Activated effector memory CD4-positive, alpha-beta T cell treated with Interleukin-2 at 50 U/mL for 16 hours (primary cell): ENCODE measurements around the gene MUC22.
"Not testable (repeated sequence)": the region's sequence is repeated elsewhere in the genome, so short reads cannot be mapped to it uniquely, and the experiment has no call there.

Source experiments
- DNase-seq: peaks from one replicate; pipeline ENCODE4 v3.0.0-alpha.2; 2020

MUC22 gene

DNA sequence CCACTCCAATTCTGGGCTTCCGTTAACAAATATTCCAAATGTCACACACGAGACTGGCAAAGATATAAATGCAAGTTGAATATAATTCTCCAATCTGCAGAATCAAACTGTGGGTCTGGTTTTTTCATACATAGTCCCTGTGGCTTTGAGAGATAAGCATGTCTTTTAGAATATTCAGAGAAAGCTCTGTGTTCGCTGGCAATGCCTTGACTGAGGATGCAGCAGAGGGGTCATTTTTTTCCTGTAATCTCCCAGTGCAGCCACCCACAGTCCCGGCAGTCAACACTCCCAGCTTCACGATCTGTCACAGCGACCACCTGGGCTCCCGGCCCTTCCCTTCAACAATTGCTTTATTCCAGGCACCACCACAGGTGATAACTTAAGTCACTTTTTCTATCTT, 30.5 kb downstream of the MUC22 start:
- DNase-seq, result no peak

DNA sequence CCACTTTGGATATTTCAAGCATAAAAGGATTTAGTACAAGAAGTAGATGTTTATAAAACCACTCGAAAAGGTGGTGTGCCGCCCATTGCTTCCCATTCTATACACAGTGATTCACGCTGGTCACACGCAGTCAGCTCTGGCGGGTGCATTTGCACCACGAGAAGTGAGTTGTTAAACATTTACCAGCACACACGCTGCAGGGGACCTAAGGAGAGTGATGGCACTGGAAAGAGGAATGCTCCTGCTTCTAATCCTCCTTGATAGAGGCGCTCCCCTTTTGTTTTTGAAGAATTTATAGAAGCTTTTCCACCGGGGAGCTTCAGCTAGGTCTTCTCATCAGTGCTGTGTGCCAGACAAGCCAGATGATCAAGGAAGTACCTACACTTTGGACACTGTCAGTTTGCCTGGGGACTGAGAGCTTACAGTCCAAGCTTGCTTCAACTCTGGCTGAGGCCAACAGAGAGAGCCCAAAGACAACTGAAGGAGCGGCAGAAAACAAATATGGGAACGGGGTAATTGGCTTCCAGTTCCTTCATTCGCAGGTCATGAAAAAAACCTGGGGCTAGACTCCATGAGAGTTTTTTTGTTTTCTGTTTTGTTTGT, 31.2 kb downstream of the MUC22 start:
- DNase-seq, result no peak

- no peak for DNase-seq
Observed at GRCh38 chr6:31042806-31043205, 32.5 kb downstream of the MUC22 start.

- DNase-seq, result no peak
Observed at GRCh38 chr6:31048099-31048498, 37.8 kb downstream of the MUC22 start.

DNA sequence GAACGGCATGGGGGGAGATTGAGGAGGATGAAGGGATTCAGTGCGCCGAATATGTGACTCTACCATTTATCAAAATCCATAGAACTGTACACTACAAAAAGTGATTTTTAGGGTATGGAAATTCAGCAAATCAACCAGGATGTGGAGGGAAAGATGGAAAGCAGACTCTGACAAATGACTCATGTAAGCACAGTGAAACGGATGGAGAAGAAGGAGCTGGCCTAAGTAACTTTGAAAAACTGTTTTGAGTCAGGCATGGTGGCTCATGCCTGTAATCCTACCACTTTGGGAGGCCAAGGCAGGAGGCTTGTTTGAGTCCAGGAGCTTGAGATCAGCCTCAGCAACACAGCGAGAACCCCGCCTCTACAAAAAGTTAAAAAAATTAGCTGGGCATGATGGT, 39.2 kb downstream of the MUC22 start:
- DNase-seq, result no peak

GRCh38 chr6:31053187-31053586, 42.9 kb downstream of the MUC22 start:
- DNase-seq, result not testable (repeated sequence)

GRCh38 chr6:31053873-31054272, 43.6 kb downstream of the MUC22 start:
- no peak for DNase-seq

GRCh38 chr6:31055441-31055840, 45.2 kb downstream of the MUC22 start:
- DNase-seq, result no peak

GRCh38 chr6:31057426-31058003, 47.2 kb downstream of the MUC22 start:
- DNase-seq, result no peak

- DNase-seq, result no peak
Observed at GRCh38 chr6:31058128-31058894, 48.0 kb downstream of the MUC22 start.

- no peak for DNase-seq
Observed at GRCh38 chr6:31060145-31060544, 49.9 kb downstream of the MUC22 start.

DNA sequence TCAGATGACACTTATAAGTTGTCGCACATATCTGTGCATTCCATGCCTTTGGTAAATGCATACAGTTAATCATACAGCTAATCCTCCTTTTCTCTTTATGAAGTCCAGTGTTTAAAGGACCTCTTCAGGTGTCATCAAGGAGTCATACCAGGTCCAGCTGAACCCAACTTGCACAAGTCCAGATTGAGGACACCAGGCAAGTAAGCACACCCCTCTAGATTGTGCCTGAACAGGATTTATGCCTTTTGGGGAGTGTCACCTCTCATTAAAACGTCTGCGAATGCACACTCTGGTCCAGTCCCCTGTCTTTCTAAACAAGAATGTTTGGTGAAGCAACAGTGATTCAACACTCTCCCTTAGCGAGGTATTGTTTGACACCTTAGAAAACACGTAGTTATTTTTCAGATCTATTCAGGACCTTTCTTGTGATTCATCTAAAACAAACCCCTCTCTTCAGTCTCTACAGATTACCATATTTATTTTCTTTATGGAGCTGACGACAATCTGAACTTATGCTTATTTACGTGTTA, 53.7 kb downstream of the MUC22 start:
- no peak for DNase-seq

DNA sequence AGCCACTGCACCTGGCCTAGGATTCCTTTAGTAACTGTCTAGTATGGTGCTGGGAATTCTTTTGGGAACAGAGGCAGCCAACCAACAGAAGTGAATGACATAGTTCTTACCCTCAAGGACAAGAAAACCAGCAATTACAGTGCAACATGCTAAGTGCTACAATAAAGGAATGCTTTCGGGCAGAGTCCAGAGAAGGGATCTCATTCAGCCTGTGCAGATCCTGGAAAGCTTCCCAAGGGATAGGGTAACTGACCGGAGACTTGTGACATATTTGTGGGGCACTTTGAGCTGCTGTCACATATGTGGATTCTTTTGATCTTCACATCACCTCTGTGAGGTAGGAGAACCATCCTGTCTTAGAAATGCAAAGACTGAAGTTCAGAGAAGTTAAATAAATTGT, 55.3 kb downstream of the MUC22 start:
- DNase-seq, result no peak

- DNase-seq, result not testable (repeated sequence)
Observed at GRCh38 chr6:31067028-31067427, 56.8 kb downstream of the MUC22 start.

GRCh38 chr6:31067891-31068668, 57.8 kb downstream of the MUC22 start:
- not testable (repeated sequence) for DNase-seq

DNA sequence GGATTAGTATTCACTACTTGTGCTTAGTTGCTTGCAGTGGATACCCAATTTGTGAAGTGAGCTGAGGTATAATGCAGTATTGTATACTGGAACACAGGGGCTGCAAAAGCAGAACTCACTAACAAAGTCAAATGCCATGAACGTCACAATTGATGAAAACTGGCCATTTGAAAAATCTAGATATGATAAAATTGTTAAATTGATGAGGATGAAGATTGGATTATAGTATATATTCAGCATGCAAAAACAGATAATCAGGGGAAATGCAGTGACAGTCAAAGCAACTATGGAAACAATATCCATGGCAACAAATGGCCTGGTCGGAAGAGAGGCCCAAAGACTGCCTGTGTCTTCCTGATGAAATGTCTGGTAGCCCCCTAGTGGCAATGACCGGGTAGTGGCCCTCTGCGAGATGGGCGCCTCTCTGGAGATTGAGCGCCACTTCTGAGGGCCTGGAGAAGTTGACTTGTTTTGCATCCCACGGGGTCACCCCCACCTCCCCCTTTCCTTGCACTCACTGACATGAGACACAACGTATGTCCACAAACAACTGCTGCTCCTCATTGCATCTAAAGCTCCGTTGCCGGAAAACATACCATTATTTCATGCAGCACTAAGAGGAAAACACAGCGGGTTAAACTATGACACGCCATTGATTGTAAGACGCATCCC, 58.5 kb downstream of the MUC22 start:
- DNase-seq, result peak; percentile 59

DNA sequence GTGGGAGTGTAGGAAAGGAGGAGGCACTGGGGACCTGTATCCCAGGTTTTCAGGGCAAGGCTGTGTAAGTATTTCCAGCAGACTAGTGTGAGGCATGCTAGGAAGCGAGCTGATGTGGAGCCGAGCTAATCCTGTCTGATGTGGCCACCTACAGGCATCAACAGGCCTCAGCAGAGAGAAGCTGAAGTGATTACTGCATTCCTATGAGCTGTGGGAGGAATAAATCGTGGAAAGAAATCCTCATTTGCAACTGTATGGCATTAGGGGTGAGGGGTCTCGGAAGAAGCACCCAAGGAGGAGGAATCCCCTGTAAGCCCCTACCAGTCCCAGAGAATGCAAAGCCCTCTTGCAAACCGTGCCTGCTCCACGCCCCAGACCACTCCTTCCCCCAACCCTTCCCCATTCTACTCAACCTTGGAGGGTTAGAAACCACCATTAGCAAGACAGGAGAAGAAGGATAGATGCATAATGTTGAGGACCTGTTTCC, 60.5 kb downstream of the MUC22 start:
- DNase-seq, result no peak

DNA sequence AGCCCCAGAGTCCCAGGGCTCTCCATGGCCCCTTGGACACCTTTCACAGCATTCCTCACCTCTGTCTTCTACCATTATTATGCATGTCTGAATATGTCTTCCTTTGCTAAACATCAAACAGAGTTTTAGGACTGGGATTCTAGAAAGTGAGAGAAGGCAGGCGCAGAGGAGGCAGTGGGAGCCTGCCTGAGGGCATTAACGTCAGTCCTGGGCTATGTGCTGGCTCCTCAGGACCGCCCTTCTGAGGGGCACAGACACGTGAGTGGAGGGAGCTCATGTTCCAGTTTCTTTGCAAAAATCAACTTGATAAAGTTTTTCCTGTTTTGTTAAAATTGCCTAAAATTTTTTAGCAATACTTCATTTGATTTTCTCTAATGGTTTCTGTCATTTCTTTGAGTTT, 64.1 kb downstream of the MUC22 start:
- no peak for DNase-seq

- no peak for DNase-seq
Observed at GRCh38 chr6:31075528-31075927, 65.3 kb downstream of the MUC22 start.

- no peak for DNase-seq
Observed at GRCh38 chr6:31076611-31077010, 66.3 kb downstream of the MUC22 start.

DNA sequence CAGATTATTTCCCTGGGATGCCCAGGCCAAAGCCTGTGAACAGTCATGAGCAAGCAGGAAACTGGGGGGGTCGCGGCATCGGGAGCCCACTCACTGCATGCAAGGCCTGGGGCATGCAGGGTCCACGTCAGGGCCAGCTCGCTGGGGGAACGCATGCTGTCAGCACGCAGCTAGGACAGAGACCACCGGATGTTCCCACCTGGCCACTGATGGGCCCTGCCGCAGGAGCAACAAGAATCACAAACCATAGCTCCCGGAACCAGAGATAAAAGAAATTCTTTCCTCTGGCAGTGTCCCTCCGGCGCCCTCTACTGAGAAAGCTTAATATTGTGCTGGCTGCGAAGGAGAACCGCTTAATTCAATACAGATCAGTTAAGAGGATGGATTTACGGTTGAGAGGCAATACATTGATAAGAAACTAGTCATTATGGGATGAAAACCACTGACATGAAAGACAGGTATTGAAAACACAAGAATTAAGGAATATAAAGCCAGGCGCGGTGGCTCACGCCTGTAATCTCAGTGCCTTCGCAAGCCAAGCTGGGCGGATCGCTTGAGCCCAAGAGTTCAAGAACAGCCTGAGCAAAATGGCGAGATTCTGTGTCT, 69.5 kb downstream of the MUC22 start:
- peak; percentile 51 for DNase-seq

DNA sequence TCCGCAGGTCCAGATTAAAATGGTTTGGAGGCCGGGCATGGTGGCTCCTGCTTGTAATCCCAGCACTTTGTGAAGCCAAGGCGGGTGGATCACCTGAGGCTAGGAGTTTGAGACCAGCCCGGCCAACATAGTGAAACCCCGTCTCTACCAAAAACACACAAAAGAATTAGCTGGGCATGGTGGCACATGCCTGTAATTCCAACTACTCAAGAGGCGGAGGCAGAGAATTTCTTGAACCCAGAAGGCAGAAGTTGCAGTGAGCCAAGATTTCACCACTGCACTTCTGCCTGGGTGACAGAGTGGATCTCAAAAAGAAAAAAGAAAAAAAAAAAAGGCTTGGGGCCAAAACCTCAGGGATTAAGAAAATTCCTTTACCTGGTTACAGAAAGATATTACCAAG, 71.6 kb downstream of the MUC22 start:
- DNase-seq, result no peak
